GM12878 (cell line): ENCODE results near the gene SOX9. TPM values are rescaled to one million over a fixed set of nuclear protein-coding genes. Genes with fewer than 3 reads are reported as not detected.

Source experiments
- ATAC-seq: fragments of 200-7000 bp; cut with Tn5 transposase; 3 replicates; pipeline ENCODE4 v1.9.1; 2020; ENCODE audit warnings: mild to moderate bottlenecking, moderate library complexity
- BruUV-seq: library from RNA; stranded (reverse); fragments of 400-500 nt; replicated peaks from 2 replicates; lab custom pipeline; 2021; lab: Mats Ljungman, UMichigan
- CTCF ChIA-PET: fragments of 300-600 bp; sonication (Branson Sonifier 250); formaldehyde crosslinking; extraction: SDS; loops from one replicate; lab custom pipeline; 2021; ENCODE audit warnings: inconsistent platforms; lab: Yijun Ruan, JAX
- POLR2A ChIA-PET: fragments of 350-600 bp; formaldehyde crosslinking; extraction: SDS; loops from one replicate; lab custom pipeline; 2021; ENCODE audit warnings: inconsistent platforms; lab: Charles Lee
- RAD21 ChIA-PET: fragments of 300-600 bp; sonication (Branson Sonifier 250); formaldehyde crosslinking; loops from one replicate; lab custom pipeline; 2023; ENCODE audit warnings: antibody characterized with exemption; ENCODE audit not compliant: unreplicated experiment; lab: Charles Lee
- SMC1A ChIA-PET: fragments of 300-600 bp; sonication (Branson Sonifier 250); formaldehyde crosslinking; loops from one replicate; lab custom pipeline; 2023; ENCODE audit not compliant: unreplicated experiment, uncharacterized antibody; lab: Charles Lee
- DNase-seq: peaks from one replicate; pipeline ENCODE4 v3.0.0-alpha.2; 2011; ENCODE audit warnings: low read depth, low spot score
- FAIRE-seq: peaks from 3 replicates; lab custom pipeline; 2011; peaks lifted over from hg19 to GRCh38; lab: Jason Lieb, UNC
- H2AFZ ChIP-seq: 2 replicates; pipeline ENCODE4 v1.6.0; 2011; ENCODE audit warnings: low read depth, low read length, control low read depth; ENCODE audit not compliant: control insufficient read depth
- H3K27ac ChIP-seq: 2 replicates; pipeline ENCODE4 v1.5.1; 2011; ENCODE audit warnings: control low read depth; ENCODE audit not compliant: control insufficient read depth, insufficient read depth
- H3K27me3 ChIP-seq, 2 experiments: replicated peaks in 1 of 2; 2 replicates each; pipeline versions ENCODE4 v1.6.0 to v1.6.1; 2011; ENCODE audit warnings: low read length in 1 of 2; ENCODE audit not compliant: control insufficient read depth in 2 of 2, insufficient read depth in 2 of 2
- H3K36me3 ChIP-seq, 2 experiments: 2 replicates each; pipeline ENCODE4 v1.5.1; 2011; ENCODE audit warnings: low read length in 1 of 2; ENCODE audit not compliant: control insufficient read depth in 2 of 2, insufficient read depth in 2 of 2
- H3K4me1 ChIP-seq: 2 replicates; pipeline ENCODE4 v1.6.1; 2011; ENCODE audit warnings: mild to moderate bottlenecking, low read length, moderate library complexity, mixed read lengths; ENCODE audit not compliant: control insufficient read depth, insufficient read depth
- H3K4me2 ChIP-seq: 2 replicates; pipeline ENCODE4 v1.6.0; 2011; ENCODE audit warnings: control low read depth; ENCODE audit not compliant: control insufficient read depth, insufficient read depth
- H3K4me3 ChIP-seq: fragments of 200-600 bp; sonication (generic); 2 replicates; pipeline ENCODE4 v1.5.1; 2016
- H3K79me2 ChIP-seq: 2 replicates; pipeline ENCODE4 v1.6.0; 2011; ENCODE audit warnings: low read length; ENCODE audit not compliant: control insufficient read depth, insufficient read depth
- H3K9ac ChIP-seq: 2 replicates; pipeline ENCODE4 v1.8.0; 2011; ENCODE audit warnings: low read length, control low read depth, mixed read lengths; ENCODE audit not compliant: control insufficient read depth, insufficient read depth
- H3K9me3 ChIP-seq: replicated peaks from 3 replicates; pipeline ENCODE4 v1.5.1; 2011; ENCODE audit warnings: mild to moderate bottlenecking, low read length; ENCODE audit not compliant: control insufficient read depth, insufficient read depth
- H4K20me1 ChIP-seq: 2 replicates; pipeline ENCODE4 v1.6.0; 2011; ENCODE audit not compliant: control insufficient read depth, insufficient read depth
- CBX3 ChIP-seq: fragments of 200-600 bp; sonication (generic); IDR thresholded peaks from 2 replicates; pipeline ENCODE4 v1.6.1; 2016; ENCODE audit warnings: low read depth, borderline replicate concordance
- IKZF2 ChIP-seq, 2 experiments: fragments of 450-650 bp; IDR thresholded peaks; 2 replicates each; pipeline ENCODE4 v1.6.1; 2017; ENCODE audit warnings: mild to moderate bottlenecking in 2 of 2, moderate library complexity in 2 of 2
- KLF5 ChIP-seq: fragments of 450-650 bp; IDR thresholded peaks from 2 replicates; pipeline ENCODE4 v1.6.1; 2014; ENCODE audit warnings: mild to moderate bottlenecking; ENCODE audit not compliant: partially characterized antibody
- MXI1 ChIP-seq: fragments of 150-350 bp; IDR thresholded peaks from 2 replicates; pipeline ENCODE4 v1.6.1; 2011; ENCODE audit warnings: low read depth, mild to moderate bottlenecking, inconsistent platforms, low read length, improper control_type of control experiment
- NR2C1 ChIP-seq: fragments of 450-650 bp; IDR thresholded peaks from 2 replicates; pipeline ENCODE4 v1.6.1; 2017; ENCODE audit warnings: antibody characterized with exemption, mild to moderate bottlenecking, moderate library complexity
- SRF ChIP-seq, 2 experiments: IDR thresholded peaks; 2 replicates each; pipeline ENCODE4 v1.6.1; 2011; ENCODE audit warnings: low read depth in 2 of 2, low read length in 2 of 2, mild to moderate bottlenecking in 1 of 2, moderate library complexity in 1 of 2
- ZBED1 ChIP-seq: IDR thresholded peaks from 2 replicates; pipeline ENCODE4 v1.6.1; 2016; ENCODE audit warnings: borderline replicate concordance
- ZBTB33 ChIP-seq: fragments of 450-650 bp; IDR thresholded peaks from 2 replicates; pipeline ENCODE4 v1.6.1; 2017; ENCODE audit warnings: mild to moderate bottlenecking
- ZSCAN29 ChIP-seq: fragments of 450-650 bp; IDR thresholded peaks from 2 replicates; pipeline ENCODE4 v1.6.1; 2017; ENCODE audit warnings: mild to moderate bottlenecking, moderate library complexity
- WGBS: methylation state at CpG from one replicate; pipeline ENCODE4 v1.1.6; 2016; ENCODE audit warnings: low lambda C conversion rate; ENCODE audit not compliant: insufficient replicate concordance, insufficient coverage; ENCODE audit errors: missing lambda C conversion rate; 5-methylcytosine and 5-hydroxymethylcytosine counted together
- in situ Hi-C: fragments of 300-500 bp; cut with MboI; formaldehyde crosslinking; loops from 9 replicates; pipeline ENCODE4 v1.14.3; 2018; ENCODE audit warnings: mixed read lengths
- intact Hi-C: fragments of 100-400 bp; cut with micrococcal nuclease; formaldehyde crosslinking; loops from one replicate; pipeline ENCODE4 v1.14.2; 2022; ENCODE audit not compliant: unreplicated experiment
- polyA plus RNA-seq, 11 experiments: library from polyadenylated mRNA; depleted of rRNA in 4 of 11; unstranded in 6 of 11; stranded (reverse) in 5 of 11; fragments of >200 nt; fragmentation: Nextera tagmentation in 4 of 11; fragmentation: Illumina TruSeq in 1 of 11; extraction: Ambion mirVana in 4 of 11; extraction: Trizol in 1 of 11; gene quantifications; 1 replicate in 1 of 11; 2 replicates in 10 of 11; pipeline versions ENCODE4 v1.2.1 to v1.2.3, GENCODE V29; 2011 to 2016; ENCODE audit warnings: inconsistent platforms in 2 of 11, missing spikeins in 2 of 11, low read depth in 1 of 11
- total RNA-seq, 4 experiments: library from RNA; depleted of rRNA in 3 of 4; stranded (reverse); fragments of >200 nt in 3 of 4; fragmentation: Illumina TruSeq in 1 of 4; extraction: Trizol in 1 of 4; gene quantifications; 2 replicates each; pipeline versions ENCODE4 v1.2.1 to v1.2.3, GENCODE V29; 2013 to 2021

Gene SOX9
- total and polyA plus RNA-seq, 10 of the 15 experiments (the other 5 are each of a cell fraction or from before 2014, with no cell fraction given) = 1.2 to 19.0 (median 5.5) TPM

DNA sequence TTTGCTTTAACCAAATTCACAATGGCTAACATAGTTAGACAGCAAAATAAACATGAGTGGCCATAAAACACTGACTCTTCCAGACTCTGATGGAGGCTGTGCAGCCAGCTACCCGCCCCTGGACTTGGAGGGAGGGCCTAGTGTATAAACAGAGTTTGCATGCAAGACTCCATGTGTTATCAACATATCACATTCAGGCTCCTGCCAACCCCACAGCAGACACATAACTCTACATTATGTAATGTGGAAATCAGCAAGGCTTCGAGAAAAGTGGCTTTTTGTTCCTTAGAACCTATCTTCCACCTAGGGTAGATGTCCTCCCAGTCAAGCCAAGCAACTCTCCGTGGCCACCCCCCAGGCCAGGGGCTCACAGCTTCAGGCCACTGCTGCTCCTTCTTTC lies 19.3 kb upstream of the SOX9 start:
- WGBS = 19% methylated on average over 3 of the region's 3 CpGs
- H2AFZ ChIP-seq = no peak overlapping the region
- RAD21 ChIA-PET = no interaction called here
- no peak for FAIRE-seq
- H3K9me3 ChIP-seq = no peaks in the 10 kb centered on the region; the same call in 1 of the 3 replicates
- ATAC-seq = no peak
- H3K4me3 ChIP-seq = no peak overlapping the region
- in situ Hi-C loops (no loop called here), intact Hi-C loops (no loop called here)
- H3K27me3 ChIP-seq = no peaks in the 10 kb centered on the region
- no TSS peak for BruUV-seq
- no peaks in the 10 kb centered on the region for H4K20me1 ChIP-seq
- H3K4me2 ChIP-seq = no peak overlapping the region
- H3K79me2 ChIP-seq = no peaks in the 10 kb centered on the region
- CTCF ChIA-PET = no interaction called here
- no peaks in the 10 kb centered on the region for H3K4me1 ChIP-seq
- H3K27ac ChIP-seq = no peak overlapping the region
- SMC1A ChIA-PET = interaction anchor here (1.8 kb wide), 1 partner anchor 629 kb away, joined by 3 read pairs; no protein-coding TSS in a partner anchor
- no peak for DNase-seq
- no peaks in the 10 kb centered on the region for H3K36me3 ChIP-seq
- POLR2A ChIA-PET = no interaction called here
- TF ChIP-seq ZBED1 (no peak), SRF (IDR thresholded peaks at IDR 0.05; ENCODE audit: low read depth in 2 of 2, low read length in 2 of 2) (no peak), NR2C1 (no peak), KLF5 (no peak), ZSCAN29 (no peak), ZBTB33 (no peak), MXI1 (no peak), CBX3 (no peak), IKZF2 (IDR thresholded peaks at IDR 0.05) (no peak)
- TF ChIP-seq, all 136 proteins: peak for 0
- no peak overlapping the region for H3K9ac ChIP-seq
